ENCODE results near the gene TMEM250.

DNA sequence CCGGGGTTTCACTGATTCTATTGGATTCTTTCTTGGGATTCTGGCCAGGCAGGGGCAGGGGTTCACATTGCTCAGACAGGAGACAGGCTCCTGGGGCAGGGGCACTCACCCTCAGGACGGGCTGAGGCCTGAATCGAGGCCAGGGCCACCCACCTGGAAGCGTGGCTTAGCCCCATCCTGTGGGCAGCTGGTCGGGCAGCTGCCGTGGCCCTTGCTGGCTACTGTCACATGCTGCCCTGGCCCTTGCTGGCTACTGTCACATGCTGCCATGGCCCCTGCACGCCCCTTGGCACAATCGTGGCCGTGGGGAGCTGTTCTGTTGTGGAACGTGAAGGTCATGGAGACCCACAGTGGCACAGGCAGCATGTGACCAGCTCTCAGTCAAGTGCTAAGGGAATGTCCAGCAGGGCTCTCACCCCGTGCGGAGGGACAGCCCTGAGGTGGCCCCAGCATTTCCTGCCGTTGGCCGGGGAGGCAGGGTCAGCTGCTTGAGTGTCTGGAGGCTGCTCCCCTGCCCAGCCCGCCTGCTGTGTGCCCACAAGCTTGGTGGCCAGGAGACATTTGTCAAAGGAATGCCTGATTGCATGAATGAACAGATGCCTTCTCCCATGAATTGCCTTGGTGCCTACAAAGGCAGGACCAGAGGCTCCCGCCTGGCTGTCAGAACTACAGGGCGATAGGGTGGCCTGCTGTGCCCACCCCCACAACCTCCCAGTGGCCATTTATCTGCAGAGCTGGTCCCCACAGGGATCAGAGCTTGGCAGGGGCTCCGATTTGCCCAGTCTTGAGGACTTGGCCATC is 16.9 kb upstream of the TMEM250 start:
- TF ChIP-seq, protein P1, sequence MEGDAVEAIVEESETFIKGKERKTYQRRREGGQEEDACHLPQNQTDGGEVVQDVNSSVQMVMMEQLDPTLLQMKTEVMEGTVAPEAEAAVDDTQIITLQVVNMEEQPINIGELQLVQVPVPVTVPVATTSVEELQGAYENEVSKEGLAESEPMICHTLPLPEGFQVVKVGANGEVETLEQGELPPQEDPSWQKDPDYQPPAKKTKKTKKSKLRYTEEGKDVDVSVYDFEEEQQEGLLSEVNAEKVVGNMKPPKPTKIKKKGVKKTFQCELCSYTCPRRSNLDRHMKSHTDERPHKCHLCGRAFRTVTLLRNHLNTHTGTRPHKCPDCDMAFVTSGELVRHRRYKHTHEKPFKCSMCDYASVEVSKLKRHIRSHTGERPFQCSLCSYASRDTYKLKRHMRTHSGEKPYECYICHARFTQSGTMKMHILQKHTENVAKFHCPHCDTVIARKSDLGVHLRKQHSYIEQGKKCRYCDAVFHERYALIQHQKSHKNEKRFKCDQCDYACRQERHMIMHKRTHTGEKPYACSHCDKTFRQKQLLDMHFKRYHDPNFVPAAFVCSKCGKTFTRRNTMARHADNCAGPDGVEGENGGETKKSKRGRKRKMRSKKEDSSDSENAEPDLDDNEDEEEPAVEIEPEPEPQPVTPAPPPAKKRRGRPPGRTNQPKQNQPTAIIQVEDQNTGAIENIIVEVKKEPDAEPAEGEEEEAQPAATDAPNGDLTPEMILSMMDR (IDR thresholded peaks at IDR 0.05) = no peak
- TF ChIP-seq POLR2A (IDR thresholded peaks at IDR 0.05) (no peak), POLR2AphosphoS5 (IDR thresholded peaks at IDR 0.05) (no peak)

Measured in sigmoid colon (tissue), 4 donors.